Fibroblast of gingiva (primary cell): ENCODE measurements around the gene CPN2.
A peak's percentile ranks its signal among the peaks of the same experiment; 100 is the strongest.

Experiments
- DNase-seq: peaks from one replicate; pipeline ENCODE4 v3.0.0-alpha.2; 2011; ENCODE audit warnings: low read depth

Gene CPN2, protein sequence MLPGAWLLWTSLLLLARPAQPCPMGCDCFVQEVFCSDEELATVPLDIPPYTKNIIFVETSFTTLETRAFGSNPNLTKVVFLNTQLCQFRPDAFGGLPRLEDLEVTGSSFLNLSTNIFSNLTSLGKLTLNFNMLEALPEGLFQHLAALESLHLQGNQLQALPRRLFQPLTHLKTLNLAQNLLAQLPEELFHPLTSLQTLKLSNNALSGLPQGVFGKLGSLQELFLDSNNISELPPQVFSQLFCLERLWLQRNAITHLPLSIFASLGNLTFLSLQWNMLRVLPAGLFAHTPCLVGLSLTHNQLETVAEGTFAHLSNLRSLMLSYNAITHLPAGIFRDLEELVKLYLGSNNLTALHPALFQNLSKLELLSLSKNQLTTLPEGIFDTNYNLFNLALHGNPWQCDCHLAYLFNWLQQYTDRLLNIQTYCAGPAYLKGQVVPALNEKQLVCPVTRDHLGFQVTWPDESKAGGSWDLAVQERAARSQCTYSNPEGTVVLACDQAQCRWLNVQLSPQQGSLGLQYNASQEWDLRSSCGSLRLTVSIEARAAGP

GRCh38 chr3:194351080-194351672, at the start of gene CPN2:
Gene CPN2 (minus strand): TSS chr3:194351328. CDS start chr3:194342702, 8,626 bp downstream.
- no peak for DNase-seq

- no peak for DNase-seq
Measured at GRCh38 chr3:194399874-194400411, 48.8 kb upstream of the CPN2 start.

DNA sequence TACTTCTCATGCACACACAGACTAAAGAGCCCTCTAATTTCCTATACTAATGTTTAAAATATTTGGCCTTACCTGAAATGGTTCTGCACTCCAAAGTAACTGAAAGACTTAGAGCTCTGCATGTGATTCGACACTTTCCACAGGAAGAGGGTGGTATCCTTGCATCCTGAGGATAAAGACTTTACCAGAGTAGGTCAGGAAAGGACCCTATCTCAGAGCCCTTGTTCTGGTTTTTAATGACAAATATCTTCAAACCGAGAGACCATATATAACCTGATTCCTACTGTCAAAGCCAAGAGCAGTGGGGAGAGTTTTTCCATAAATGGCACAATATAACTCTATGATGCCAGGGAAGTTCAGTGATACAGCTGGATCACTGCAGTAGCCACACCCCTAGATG, 48.0 kb upstream of the CPN2 start, which contains the start of gene GP5:
TSS of gene GP5 (minus strand) at position 101 of the 400 bp plus-strand sequence. CDS start 984 bp downstream, outside the sequence.
- DNase-seq = no peak

- DNase-seq = no peak
Measured at GRCh38 chr3:194397757-194398312, 46.7 kb upstream of the CPN2 start.

GRCh38 chr3:194396859-194397756, 46.0 kb upstream of the CPN2 start:
- DNase-seq = no peak

GRCh38 chr3:194396539-194396858, 45.4 kb upstream of the CPN2 start:
- DNase-seq = no peak

- DNase-seq = peak; percentile 34
Measured at GRCh38 chr3:194395778-194396538, 44.8 kb upstream of the CPN2 start.

GRCh38 chr3:194395212-194395611, 44.1 kb upstream of the CPN2 start:
- peak; percentile 35 for DNase-seq

DNA sequence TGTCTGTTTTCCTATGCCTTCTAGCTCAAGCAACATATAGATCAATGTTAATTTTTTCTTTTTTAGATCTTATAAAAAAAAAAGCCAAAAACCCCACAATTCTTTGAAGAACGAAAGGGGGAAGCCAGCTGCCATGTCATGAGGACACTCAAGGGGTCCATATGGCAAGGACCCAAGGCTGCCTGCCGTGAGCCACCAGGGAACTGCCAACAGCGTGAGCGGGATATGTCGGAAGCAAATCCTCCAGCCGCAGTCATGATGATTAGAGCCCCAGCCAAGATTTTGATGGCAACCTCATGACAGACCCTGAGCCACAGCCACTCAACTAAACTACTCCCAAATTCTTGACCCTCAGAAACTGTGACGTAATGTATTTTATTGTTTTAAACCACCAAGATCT, 41.4 kb upstream of the CPN2 start:
- no peak for DNase-seq

DNA sequence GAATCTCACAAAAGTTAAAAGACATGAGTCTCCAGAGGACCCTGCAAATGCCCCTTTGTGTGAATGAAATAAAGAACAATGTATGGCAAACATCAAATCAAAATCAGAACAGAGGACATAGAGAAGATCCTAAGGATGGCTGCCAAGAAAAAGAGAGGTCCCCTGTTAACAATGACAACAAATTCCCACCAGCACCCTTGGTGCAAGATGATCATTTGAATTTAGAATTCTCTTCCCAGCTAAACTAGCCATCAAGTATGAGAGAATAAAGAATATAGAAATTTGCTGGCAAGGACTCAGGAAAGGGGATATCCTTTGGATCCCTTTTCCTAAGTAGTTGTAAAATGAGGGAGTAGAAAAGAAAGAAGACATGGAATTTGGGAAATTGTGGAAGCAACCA, 39.7 kb upstream of the CPN2 start:
- DNase-seq = no peak

GRCh38 chr3:194389269-194389668, 38.1 kb upstream of the CPN2 start:
- DNase-seq = no peak

DNA sequence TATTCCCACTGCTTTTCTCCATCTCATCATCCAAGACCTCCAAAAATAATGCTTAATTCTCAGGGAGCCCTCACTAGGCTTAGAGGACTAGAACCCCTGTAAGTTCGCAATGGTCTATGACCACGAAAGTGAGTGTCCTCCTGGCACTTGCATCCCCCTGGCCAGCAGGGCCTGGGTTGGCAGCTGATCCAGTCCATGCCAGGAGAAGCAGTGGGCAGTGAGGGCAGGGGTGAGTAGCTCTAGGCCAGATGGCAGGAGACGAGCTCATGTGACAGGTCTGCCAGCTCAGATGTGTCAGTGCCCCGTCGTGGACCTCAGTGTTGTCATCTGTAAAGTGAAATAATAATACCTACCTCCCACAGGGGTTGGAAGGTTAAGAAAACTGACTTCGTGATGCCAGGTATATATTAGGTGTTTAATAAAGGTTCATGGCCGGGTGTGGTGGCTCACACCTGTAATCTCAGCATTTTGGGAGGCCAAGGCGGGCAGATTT, 36.8 kb upstream of the CPN2 start:
- DNase-seq = no peak

DNA sequence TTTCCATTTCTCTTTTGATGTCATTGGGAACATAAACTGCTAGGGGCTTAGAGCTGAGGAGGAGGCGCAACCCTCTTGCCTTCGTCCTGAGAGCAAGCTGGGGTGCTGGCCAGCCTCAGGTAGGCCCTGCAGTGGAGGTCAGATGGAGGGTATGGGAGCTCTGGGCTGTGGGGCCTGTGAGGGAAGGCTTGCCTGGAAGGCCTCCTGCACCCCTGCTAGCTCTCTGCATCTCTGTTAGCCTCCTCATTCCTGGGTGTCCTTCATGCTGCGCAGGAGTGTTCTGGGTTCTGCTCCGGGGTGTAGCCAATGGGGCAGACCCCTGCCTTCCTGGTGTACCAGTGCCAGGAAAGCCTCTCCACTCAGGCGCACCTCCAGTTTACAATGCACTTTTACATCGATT, 36.1 kb upstream of the CPN2 start:
- DNase-seq = no peak

DNA sequence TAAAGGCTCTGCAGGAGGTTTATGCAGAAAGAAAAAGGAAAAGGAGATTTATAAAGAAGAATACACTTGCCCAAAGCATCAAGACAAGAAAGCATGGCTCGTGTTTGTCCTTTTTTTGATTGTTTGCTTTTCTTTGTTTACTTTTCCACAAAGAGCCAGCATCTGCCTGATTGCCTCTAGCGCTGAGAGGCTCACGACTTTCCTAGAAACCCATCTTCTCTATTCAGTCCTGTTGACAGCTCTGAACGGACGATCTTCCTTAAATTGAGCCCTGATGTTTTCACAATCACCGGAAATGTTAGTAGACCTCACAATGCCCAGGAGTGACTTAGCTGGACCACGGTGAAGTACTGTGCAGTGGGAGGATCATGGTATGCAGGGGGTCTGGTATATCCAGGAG, 35.5 kb upstream of the CPN2 start:
- DNase-seq = no peak

DNA sequence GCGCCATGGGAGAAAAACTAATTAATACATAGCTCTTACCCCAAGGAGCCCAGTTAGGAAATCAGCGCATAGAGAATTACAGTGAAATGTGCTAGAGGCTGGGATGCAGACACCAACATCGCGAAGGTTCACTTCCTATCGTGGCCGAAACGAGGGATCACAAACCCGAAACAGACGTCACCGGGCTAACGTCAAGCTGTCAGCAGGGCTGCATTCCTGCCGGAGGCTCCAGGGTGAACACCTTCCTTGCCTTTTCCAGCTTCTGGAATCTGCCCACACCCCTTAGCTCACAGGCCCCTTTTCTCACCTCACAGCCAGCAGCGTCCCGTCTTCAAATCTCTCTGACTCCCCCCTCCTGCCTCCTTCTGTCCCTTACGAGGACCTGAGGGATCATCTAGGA, 34.9 kb upstream of the CPN2 start:
- no peak for DNase-seq

DNA sequence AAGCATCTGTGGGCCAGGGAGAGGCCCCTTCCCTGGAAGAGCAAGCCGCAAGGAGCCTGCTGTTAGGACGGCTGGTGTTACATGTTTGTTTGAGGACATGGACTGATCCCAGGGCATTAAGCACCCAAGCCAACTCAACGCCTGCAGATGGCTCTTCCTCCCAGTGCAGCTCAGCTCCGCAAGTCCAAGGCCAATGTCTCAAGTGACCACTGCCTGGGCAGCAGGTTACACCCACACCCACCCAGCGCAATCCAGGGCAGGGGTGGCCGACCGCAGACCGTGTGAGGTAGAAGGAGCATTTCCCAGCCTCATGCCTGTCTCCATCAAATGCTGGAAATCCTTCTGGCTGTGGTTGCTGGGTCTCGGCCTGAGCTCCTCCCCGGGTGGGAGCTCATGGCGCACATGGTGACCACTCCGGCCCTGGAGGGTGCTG, 33.5 kb upstream of the CPN2 start:
- DNase-seq = no peak

DNA sequence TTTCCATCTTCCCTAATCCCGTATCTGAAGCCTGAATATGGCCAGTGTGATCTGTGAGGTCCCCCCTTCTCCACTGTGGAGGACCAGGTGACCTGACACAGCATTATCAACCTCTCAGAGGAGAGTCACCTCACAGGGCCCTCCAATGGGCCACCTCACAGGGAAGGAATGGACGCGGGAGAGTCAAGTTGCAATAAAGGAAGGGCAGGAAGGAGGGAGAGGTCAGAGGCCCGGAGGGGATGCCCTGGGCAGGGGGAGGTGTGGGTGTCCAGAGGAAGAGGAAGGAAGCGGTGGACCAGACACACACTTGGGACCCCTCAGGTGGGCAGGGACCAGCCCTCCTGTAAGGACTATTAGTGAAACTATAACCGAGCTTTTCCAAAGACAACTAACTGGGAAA, 33.0 kb upstream of the CPN2 start:
- DNase-seq = no peak

DNA sequence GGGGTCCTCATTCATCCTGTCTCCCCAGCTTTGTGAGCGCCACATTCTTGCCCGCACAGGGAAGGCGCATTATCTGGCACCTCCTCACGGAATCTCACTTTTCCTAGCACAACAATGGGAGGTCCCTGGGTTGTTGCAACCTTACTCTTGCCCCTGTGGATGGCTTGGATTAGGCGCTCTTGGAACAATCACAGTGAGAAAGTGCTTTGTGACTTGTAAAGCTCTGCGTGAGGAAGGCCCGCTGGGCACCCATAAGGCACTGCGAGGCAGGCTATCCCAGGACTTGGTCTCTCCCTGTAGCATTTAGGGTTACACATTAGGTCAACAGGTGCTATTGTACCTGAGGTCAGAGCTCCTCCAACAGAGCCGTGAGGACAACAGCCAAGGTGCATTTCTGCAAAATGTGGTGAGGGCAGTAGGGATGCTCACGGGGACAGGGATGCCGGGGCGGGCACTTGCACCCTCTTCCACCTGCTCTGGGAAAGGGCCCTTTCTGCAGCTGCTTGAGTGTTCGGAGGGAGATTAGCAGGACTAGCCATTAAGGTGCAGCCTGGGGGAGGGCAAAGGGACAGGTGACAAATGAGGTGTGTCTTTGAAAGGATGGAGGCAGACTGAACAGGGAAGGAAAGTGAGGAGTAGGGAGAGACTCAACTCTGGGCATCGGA, 32.3 kb upstream of the CPN2 start:
- no peak for DNase-seq

GRCh38 chr3:194382892-194383223, 31.7 kb upstream of the CPN2 start:
- no peak for DNase-seq

- DNase-seq = no peak
Measured at GRCh38 chr3:194382196-194382891, 31.2 kb upstream of the CPN2 start.
